HG03520 (cell line): ENCODE measurements around the gene KIF21B.
"Not testable (repeated sequence)": the region's sequence is repeated elsewhere in the genome, so short reads cannot be mapped to it uniquely, and the experiment has no call there.

Source experiments
- ATAC-seq: cut with Tn5 transposase; IDR thresholded peaks from one replicate; pipeline ENCODE4 v1.9.1; 2021; ENCODE audit warnings: mild to moderate bottlenecking, moderate library complexity; ENCODE audit not compliant: unreplicated experiment

KIF21B gene

DNA sequence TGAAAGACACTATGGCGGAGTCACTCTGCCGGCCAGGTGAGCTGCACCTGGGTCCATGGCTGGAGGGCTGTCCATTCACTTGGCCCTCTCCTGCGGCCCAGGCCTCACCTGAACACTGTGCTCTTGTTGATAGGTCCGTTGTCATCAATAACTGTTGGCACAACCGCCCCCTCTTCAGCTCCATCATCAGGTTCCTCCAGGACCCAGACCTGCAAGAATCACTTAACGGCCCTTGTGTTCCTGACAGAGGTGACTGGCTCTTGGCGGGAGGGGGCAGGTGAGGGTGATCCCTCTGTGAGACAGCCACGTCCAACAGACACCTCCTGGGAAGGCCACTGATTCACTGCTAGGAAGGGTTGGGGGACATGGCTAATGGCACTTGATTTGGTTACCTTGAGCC is 73.9 kb downstream of the KIF21B start:
- no peak for ATAC-seq

DNA sequence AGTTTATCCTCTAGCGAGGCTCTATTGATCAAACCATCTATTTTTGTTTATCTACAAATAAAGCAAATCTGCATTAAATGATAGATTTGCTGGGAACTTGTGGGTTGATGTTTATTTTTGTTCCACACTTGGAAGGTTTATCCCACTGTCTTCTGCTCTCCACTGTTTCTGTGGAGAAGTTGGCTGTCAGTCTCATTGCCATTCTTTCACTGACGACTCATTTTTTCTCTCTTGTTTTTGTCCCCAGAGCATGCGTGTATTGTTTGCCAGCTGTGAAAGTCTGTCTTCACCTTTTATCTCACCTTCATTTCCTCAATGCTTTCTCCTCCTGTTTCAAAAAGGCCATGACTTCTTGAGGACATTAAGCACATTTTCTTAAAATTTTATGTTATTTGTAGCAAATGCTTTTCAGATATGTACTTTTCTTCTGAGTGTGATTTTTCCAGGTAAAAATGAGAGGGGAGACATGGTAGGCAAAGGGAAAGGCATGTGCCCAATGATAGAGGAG is 76.4 kb downstream of the KIF21B start:
- no peak for ATAC-seq

DNA sequence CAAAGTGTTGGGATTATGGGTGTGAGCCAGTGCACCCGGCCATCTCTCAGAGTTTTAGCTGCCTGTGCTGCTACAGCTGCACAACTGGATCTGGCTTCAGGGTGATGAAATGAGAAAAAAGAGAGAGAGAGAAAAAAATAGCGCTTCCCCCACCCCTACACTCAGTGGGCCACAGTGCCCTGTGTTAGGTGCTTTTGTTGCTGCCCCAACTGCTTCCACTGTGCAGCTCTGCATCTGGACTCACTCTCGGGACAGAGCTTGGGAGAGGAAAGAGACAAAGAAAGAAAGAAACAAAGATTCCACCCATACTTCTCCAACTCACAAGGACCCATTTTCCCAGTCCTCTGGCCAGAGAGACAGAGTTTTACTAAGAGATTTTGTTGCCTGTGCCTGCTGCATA is 78.4 kb downstream of the KIF21B start:
- ATAC-seq: no peak

DNA sequence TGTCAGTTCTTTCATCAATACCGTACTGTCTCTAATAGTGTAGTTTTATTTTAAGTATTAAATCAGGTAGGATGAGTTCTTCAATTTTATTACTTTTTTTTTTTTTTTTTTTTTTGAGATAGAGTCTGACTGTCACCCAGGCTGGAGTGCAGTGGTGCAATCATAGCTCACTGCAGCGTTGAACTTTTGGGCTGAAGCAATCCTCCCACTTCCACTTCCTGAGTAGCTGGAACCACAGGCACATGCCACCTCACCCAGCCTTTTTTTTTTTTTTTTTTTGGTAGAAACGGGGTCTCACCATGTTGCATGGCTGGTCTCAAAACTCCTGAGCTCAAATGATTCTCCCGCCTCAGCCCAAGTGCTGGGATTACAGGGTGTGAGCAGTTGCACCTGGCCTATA is 84.6 kb downstream of the KIF21B start:
- ATAC-seq: no peak

DNA sequence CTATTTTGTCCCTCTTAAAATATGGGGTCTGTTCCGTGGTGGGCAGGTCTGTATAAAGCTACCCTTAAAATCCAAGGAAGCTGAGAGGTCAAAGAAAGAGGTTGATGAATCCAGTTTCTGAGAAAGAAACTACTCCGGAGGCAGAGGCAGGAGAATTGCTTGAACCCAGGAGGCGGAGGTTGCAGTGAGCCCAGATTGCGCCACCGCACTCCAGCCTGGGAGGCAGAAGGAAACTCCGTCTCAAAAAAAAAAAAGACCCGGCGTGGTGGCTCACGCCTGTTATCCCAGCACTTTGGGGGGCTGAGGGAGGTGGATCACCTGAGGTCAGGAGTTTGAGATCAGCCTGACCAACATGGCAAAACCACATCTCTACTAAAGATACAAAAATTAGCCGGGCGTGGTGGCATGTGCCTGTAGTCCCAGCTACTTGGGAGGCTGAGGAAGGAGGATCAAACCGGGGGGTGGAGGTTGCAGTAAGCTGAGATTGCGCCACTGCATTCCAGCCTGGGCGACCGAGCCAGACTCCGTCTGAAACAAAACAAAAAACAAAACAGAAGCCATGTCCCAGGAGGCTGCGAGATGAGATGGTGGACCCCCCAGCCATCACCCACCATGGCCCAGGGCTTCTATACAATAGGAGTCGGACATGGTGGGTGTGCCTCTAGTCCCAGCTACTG is 88.1 kb downstream of the KIF21B start:
- ATAC-seq: not testable (repeated sequence)

DNA sequence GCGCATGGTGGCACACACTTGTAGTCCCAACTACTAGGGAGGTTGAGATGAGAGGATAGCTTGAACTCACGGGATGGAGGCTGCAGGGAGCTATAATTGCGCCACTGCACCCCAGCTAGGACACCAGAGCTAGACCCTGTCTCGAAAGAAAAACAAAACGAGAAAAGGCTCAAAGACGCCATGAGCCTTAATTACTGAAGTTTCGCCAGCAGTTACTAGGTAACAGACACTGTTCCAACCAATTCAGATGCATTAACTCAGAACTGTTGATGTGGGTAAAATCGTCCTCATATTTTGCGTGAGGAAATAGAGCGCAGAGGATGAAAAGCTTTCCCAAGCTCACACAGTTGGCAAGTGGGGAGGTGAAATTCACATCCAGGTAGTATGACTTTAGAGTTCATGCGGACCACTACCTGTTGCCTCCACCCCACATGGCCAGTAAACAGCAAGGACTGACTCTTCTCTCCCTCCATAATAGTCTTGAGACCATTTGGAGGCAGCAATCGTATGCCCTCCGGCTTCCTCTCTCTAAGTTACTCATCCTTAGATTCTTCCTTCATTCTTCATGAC is 88.8 kb downstream of the KIF21B start:
- ATAC-seq: no peak

DNA sequence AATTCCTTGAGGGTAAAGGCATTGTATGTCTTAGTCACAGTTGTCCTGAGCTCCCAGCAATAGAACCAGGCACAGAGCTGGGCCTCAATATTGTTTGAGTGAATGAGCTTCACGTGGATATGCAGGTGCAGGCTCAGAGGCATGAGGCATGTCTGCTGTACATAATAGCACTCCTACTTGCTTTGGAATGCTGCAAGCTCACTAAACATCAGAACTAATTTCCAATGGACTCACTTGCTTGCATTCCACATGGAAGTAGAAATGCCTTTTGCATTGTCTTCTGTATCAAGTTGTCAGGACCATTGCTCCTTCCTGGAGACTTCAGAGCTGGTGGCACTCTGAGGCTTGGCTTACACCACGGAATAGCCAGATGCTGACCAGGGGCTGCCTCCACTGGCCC is 91.7 kb downstream of the KIF21B start:
- no peak for ATAC-seq

DNA sequence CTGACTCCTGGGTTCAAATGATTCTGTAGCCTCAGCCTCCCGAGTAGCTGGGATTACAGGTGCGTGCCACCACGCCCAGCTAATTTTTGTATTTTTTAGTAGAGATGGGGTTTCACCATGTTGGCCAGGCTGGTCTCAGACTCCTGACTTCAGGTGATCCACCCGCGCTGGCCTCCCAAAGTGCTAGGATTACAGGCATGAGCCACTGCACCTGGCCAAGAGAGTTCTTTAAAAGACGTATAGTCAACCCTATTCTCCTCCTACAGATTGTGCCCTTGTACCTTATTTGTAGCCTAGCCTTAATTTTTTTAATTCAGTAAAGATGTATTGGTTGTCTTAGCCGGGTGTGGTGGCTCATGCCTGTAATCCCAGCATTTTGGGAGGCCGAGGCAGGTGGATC is 93.2 kb downstream of the KIF21B start:
- not testable (repeated sequence) for ATAC-seq

DNA sequence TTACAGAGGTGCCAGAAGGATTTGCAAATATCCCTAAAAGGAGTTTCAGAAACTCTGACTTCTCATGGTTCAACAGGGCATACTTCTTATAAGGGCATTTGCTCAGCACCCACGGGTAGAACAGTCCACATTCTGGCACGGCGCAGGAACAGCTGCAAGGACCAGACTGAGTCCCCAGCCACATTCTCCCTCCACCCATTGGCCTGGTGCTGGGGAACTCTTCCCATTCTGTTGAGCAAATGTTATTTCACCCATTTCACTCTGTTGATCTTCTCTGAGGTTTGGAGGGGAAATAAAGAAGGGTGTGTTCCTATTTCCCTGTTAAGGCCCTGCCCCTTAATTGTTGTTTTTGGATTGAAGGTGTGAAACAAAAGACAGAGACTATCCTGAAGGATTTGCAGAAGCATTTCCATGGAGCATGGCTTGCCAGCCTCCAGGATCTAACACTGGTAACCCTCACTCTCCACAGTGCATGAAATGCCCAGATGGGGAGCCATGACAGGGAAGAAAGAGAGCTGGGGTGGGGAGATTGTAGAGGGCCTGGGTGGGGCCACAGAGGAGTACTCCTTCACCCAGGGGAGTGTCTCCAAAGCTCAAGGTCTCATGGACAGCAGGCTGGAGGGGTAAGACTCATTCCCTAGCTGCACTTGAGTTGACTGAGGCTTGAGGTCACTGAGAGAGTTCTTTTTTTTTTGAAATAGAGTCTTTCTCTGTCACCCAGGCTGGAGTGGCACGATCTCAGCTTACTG is 93.8 kb downstream of the KIF21B start:
- ATAC-seq: no peak

DNA sequence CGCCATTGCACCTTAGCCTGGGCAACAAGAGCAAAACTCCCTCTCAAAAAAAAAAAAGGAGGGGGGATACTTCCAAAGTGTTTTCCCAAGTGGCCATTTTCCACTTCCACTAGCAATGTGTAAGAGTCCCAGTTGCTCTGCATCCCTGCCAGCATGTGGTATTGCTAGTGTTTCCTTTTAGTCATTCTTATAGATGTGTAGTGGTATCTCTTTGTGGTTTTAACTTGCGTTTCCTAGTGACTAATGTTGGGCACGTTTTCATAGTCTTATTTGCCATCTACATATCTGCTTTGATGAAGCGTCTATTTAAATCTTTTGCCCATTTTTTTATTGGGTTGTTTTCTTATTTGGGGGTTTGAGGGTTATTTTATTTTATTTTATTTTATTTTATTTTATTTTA is 97.7 kb downstream of the KIF21B start:
- no peak for ATAC-seq

DNA sequence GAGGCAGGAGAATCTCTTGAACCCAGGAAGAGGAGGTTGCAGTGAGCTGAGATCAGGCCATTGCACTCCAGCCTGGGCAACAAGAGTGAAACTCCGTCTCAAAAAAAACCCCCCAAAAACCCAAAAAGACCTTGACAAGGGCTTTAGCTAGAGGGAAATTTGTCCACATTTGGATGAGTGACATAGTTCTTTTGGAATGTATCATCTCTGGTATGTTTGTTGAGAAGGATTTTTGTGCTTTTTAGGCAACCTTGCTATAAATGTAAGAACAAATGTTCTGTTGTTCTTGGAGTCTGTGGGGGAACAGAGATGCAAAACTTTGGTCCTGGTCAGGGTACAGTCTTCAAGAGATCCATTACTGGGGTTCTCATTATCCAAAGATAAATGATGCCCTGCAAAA is 99.9 kb downstream of the KIF21B start:
- ATAC-seq: no peak

DNA sequence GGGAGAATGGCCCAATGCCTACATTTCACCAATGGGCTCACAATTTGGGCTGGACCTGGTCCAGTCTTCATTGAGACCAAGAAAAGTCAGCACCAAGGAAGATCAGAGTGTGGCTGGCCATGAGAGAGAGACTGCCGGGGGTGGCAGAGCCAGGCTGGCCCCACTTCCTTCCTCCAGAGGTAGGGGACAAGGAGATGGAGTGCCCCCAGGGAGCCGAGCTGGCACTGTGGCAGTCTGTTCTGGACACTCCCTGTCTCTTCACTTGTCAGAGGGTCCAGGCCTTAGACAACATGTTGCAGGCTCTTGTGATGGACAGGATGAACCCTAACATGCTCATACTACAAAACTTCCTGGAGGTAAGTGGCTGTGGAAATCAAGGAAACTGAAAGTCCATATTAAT is 101.1 kb downstream of the KIF21B start:
- no peak for ATAC-seq

DNA sequence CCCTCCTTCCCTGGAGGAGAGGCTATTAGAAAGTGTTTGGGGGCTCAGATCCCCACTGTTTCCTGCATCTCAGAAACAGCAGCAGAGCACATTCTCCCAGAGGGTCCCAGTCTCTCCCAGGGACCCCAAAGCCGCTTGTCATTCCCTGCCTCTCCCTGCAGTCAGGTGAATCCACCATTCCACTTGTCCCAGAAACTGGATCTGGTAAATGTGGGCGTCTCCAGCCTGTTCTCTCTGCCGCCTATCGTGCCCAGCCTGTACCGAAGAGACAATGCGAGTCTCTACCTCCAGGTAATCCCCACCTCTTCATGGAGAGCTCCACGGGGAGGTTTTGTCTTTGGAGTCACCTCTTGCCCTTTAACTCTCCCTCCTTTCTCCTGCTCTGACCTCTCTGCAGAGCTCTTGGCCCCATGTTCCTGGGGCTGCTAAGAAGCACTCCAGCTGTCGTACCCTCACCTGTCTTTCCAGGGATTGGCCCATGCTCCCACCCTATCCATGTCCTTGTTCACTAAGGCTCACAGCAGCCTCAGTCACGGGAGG is 101.9 kb downstream of the KIF21B start:
- no peak for ATAC-seq
